Endodermal cell (in vitro differentiated cells): ENCODE measurements around the gene APOC3. TPM values are rescaled to one million over a fixed set of nuclear protein-coding genes. Genes with fewer than 3 reads are reported as not detected.
"Not testable (repeated sequence)": the region's sequence is repeated elsewhere in the genome, so short reads cannot be mapped to it uniquely, and the experiment has no call there.

ENCODE experiments used
- DNase-seq: peaks from one replicate; pipeline ENCODE4 v3.0.0-alpha.2; 2017
- H3K27ac ChIP-seq: 2 replicates; pipeline ENCODE4 v1.5.1; 2013; ENCODE audit warnings: mild to moderate bottlenecking, low read depth, low read length, moderate library complexity
- H3K27me3 ChIP-seq: 2 replicates; pipeline ENCODE4 v1.6.1; 2013; ENCODE audit warnings: mild to moderate bottlenecking, low read length, moderate library complexity; ENCODE audit not compliant: insufficient read depth, control insufficient read depth, poor library complexity, severe bottlenecking
- H3K36me3 ChIP-seq: 2 replicates; pipeline ENCODE4 v1.7.0; 2013; ENCODE audit warnings: mild to moderate bottlenecking, low read length, moderate library complexity; ENCODE audit not compliant: control insufficient read depth, insufficient read depth
- H3K4me1 ChIP-seq: one replicate; pipeline ENCODE4 v1.7.0; 2013; ENCODE audit warnings: low read length; ENCODE audit not compliant: control insufficient read depth, insufficient read depth
- H3K4me3 ChIP-seq: 2 replicates; pipeline ENCODE4 v1.5.1; 2013; ENCODE audit warnings: mild to moderate bottlenecking, low read length, moderate library complexity
- H3K9ac ChIP-seq: 2 replicates; pipeline ENCODE4 v1.6.1; 2013; ENCODE audit warnings: mild to moderate bottlenecking, low read length, moderate library complexity; ENCODE audit not compliant: poor library complexity, severe bottlenecking; ENCODE audit errors: extremely low read depth
- H3K9me3 ChIP-seq: 2 replicates; pipeline ENCODE4 v1.6.1; 2013; ENCODE audit warnings: mild to moderate bottlenecking, low read length, moderate library complexity; ENCODE audit not compliant: control insufficient read depth
- H3K27ac Mint-ChIP-seq: 2 replicates; pipeline ENCODE4 v1.8.0; 2020; ENCODE audit warnings: mixed read lengths
- H3K27me3 Mint-ChIP-seq: 2 replicates; pipeline ENCODE4 v1.8.0; 2021; ENCODE audit warnings: mild to moderate bottlenecking, mixed read lengths; ENCODE audit not compliant: insufficient read depth
- H3K36me3 Mint-ChIP-seq: 2 replicates; pipeline ENCODE4 v1.8.0; 2020; ENCODE audit warnings: low read depth, mixed read lengths
- H3K4me1 Mint-ChIP-seq: 2 replicates; pipeline ENCODE4 v1.8.0; 2020; ENCODE audit warnings: mixed read lengths
- H3K4me3 Mint-ChIP-seq: 2 replicates; pipeline ENCODE4 v1.8.0; 2020; ENCODE audit warnings: mild to moderate bottlenecking, moderate library complexity, mixed read lengths
- H3K9me3 Mint-ChIP-seq: 2 replicates; pipeline ENCODE4 v1.8.0; 2020; ENCODE audit warnings: mild to moderate bottlenecking, mixed read lengths
- CTCF ChIP-seq: fragments of 200-600 bp; sonication (generic); conservative IDR thresholded peaks from 2 replicates; pipeline ENCODE4 v1.5.0; 2021; ENCODE audit warnings: antibody characterized with exemption, mild to moderate bottlenecking
- WGBS, 2 experiments: methylation state at CpG; one replicate each; pipeline versions ENCODE4 v1.1.5 to v1.1.7; 2013; ENCODE audit warnings: missing lambda C conversion rate in 2 of 2, mixed read lengths in 1 of 2; ENCODE audit not compliant: insufficient coverage in 1 of 2, insufficient read length in 1 of 2; 5-methylcytosine and 5-hydroxymethylcytosine counted together
- total RNA-seq, 2 donors: library from RNA; stranded (reverse); fragmentation: NEBNext Ultra II Directional in 1 of 2; extraction: Animal tissue kit (Norgen Biotek cat#: 25700) in 1 of 2; gene quantifications; 2 replicates in 1 of 2; 3 replicates in 1 of 2; pipeline ENCODE4 v1.2.1, GENCODE V29; 2021

APOC3 gene
- total RNA-seq, 2 donors from 2014 or later: not detected

GRCh38 chr11:116833491-116833815 is 3.7 kb downstream of the APOC3 start:
- WGBS, 2 experiments: 94 to 95% methylated on average over 7 to 10 of the region's 10 CpGs

GRCh38 chr11:116833816-116834534 is 4.3 kb downstream of the APOC3 start:
- Histone ChIP-seq H3K36me3 (no peaks in the 10 kb centered on the region), H3K27me3 (no peaks in the 10 kb centered on the region), H3K9ac (no peak overlapping the region), H3K27ac (no peak overlapping the region), H3K9me3 (no peaks in the 10 kb centered on the region), H3K4me3 (no peak overlapping the region), H3K4me1 (peaks cover 24% of the 10 kb centered on the region)
- WGBS, 2 experiments: 92 to 93% methylated on average over 10 to 14 of the region's 14 CpGs
- Mint-ChIP-seq H3K27ac (no peak overlapping the region), H3K36me3 (peaks cover 2% of the 10 kb centered on the region), H3K4me3 (no peak overlapping the region), H3K27me3 (peaks cover 13% of the 10 kb centered on the region), H3K4me1 (peaks cover 23% of the 10 kb centered on the region), H3K9me3 (peaks cover 11% of the 10 kb centered on the region)
- no peak for TF ChIP-seq CTCF
- DNase-seq: no peak

More at GRCh38 chr11:116833491-116833815, 3.7 kb downstream of the APOC3 start:
- no peak for TF ChIP-seq CTCF
- Histone ChIP-seq H3K9ac (no peak overlapping the region), H3K27ac (no peak overlapping the region), H3K36me3 (no peaks in the 10 kb centered on the region), H3K4me3 (no peak overlapping the region), H3K9me3 (no peaks in the 10 kb centered on the region), H3K27me3 (no peaks in the 10 kb centered on the region), H3K4me1 (peaks cover 24% of the 10 kb centered on the region)
- peaks cover 11% of the 10 kb centered on the region for H3K9me3 Mint-ChIP-seq
- no peak for DNase-seq
- peaks cover 13% of the 10 kb centered on the region for H3K27me3 Mint-ChIP-seq
- peaks cover 2% of the 10 kb centered on the region for H3K36me3 Mint-ChIP-seq
- no peak overlapping the region for H3K4me3 Mint-ChIP-seq
- no peak overlapping the region for H3K27ac Mint-ChIP-seq
- peaks cover 19% of the 10 kb centered on the region for H3K4me1 Mint-ChIP-seq

GRCh38 chr11:116834535-116835041 is 4.9 kb downstream of the APOC3 start:
- H3K27ac ChIP-seq, H3K9ac ChIP-seq, H3K4me3 ChIP-seq, H3K27me3 ChIP-seq, H3K36me3 ChIP-seq, H3K27ac Mint-ChIP-seq, H3K36me3 Mint-ChIP-seq, DNase-seq, H3K4me3 Mint-ChIP-seq, H3K9me3 ChIP-seq: not testable (repeated sequence)
- Mint-ChIP-seq H3K27me3 (peaks cover 13% of the 10 kb centered on the region), H3K9me3 (peaks cover 11% of the 10 kb centered on the region), H3K4me1 (peaks cover 28% of the 10 kb centered on the region)
- 76 to 81% methylated on average over 12 to 13 of the region's 13 CpGs for WGBS, 2 experiments
- peaks cover 24% of the 10 kb centered on the region for H3K4me1 ChIP-seq
